NB4 (cell line): Measurements from ENCODE around the gene RAI1.

Source experiments
- DNase-seq: peaks from one replicate; pipeline ENCODE4 v3.0.0; 2010; ENCODE audit warnings: low read depth
- H3K4me3 ChIP-seq: one replicate; pipeline ENCODE4 v1.5.1; 2011; ENCODE audit warnings: mild to moderate bottlenecking, low read depth, low read length, moderate library complexity
- CTCF ChIP-seq: IDR thresholded peaks from one replicate; pipeline ENCODE4 v1.5.1; 2012; ENCODE audit warnings: low read depth, low read length
- MAX ChIP-seq: IDR thresholded peaks from 2 replicates; pipeline ENCODE4 v1.6.1; 2011; ENCODE audit warnings: low read depth, low read length
- MYC ChIP-seq: IDR thresholded peaks from 2 replicates; pipeline ENCODE4 v1.6.1; 2011; ENCODE audit warnings: low read depth, low read length
- POLR2A ChIP-seq: IDR thresholded peaks from 2 replicates; pipeline ENCODE4 v1.6.1; 2011; ENCODE audit warnings: mild to moderate bottlenecking; ENCODE audit not compliant: insufficient read length; ENCODE audit errors: extremely low read depth

The RAI1 gene

GRCh38 chr17:17692353-17693252 lies 11.3 kb downstream of the RAI1 start:
- TF ChIP-seq MYC: no peak
- no peak for TF ChIP-seq CTCF
- TF ChIP-seq POLR2A: no peak
- TF ChIP-seq MAX: no peak
- H3K4me3 ChIP-seq: no peak overlapping the region

GRCh38 chr17:17693253-17694168 lies 12.3 kb downstream of the RAI1 start:
- TF ChIP-seq POLR2A (no peak), MAX (no peak), MYC (no peak), CTCF (no peak)
- peak overlapping the region; percentile 44 for H3K4me3 ChIP-seq
- DNase-seq: no peak

More at GRCh38 chr17:17692353-17693252, 11.3 kb downstream of the RAI1 start:
- DNase-seq: no peak

- peak; percentile 81 for DNase-seq
- H3K4me3 ChIP-seq: peak overlapping the region; percentile 64
- TF ChIP-seq CTCF (no peak), MAX (peak; percentile 85), POLR2A (no peak), MYC (peak; percentile 76)
These were observed 13.2 kb downstream of the RAI1 start for GRCh38 chr17:17694169-17695081.

- no peak for DNase-seq
- no peak overlapping the region for H3K4me3 ChIP-seq
- no peak for TF ChIP-seq MAX
- no peak for TF ChIP-seq MYC
- no peak for TF ChIP-seq POLR2A
- no peak for TF ChIP-seq CTCF
These were observed 14.8 kb downstream of the RAI1 start for GRCh38 chr17:17696085-17696484.
